ENCODE data around the gene LGALS9.

- TF ChIP-seq CTCF (IDR thresholded peaks at IDR 0.05; ENCODE audit: poor library complexity): no peak
- no peak for TF ChIP-seq EZH2phosphoT487 (IDR thresholded peaks at IDR 0.05; ENCODE audit: low read depth, severe bottlenecking, unreplicated experiment)
Observed at GRCh38 chr17:27596096-27596495, 34.9 kb upstream of the LGALS9 start.
